ENCODE results near the gene DPP9.
"Not testable (repeated sequence)": the region's sequence is repeated elsewhere in the genome, so short reads cannot be mapped to it uniquely, and the experiment has no call there.

The DPP9 gene

DNA sequence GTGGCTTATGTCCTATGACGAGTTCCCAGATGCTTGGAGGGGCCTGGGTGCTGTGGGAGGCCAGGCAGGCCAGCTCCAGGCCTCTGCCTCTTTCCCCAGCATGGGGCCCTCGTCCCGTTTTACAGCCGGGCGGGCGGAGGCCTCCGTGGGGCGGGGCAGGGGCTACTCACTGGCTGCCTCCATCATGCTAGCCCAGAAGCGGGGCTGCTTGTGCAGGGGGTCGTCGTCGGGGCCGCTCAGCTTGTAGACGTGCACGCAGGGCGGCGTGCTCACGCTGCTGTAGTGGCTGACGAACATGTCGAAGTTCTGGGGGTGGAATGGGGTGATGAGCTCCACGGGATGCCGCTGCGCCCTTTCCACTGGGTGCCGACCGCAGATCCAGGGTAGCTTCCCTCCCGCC lies 35.1 kb downstream of the DPP9 start:
- no peak for DNase-seq (ENCODE audit: low read depth in 2 of 2)

DNA sequence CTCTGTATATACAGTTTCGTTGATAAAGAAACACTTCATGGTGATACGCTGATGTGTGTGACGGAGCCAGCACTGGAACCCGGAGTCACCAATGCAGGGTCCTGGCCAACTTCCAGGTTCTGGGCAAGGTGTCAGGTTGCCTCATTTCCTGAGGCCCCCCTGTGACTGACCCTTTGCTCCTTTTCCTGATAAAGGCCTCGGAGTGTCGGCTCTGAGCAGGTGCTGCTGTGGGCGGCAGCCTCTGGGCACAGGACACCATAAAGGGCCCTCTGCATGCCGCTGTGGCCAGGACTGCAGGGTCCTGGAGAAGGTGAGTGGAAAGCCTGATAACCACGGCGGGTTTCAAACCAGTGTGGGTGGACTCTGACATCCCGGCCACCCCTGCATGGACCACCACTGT lies 36.2 kb downstream of the DPP9 start:
- DNase-seq (ENCODE audit: low read depth in 2 of 2), result no peak

DNA sequence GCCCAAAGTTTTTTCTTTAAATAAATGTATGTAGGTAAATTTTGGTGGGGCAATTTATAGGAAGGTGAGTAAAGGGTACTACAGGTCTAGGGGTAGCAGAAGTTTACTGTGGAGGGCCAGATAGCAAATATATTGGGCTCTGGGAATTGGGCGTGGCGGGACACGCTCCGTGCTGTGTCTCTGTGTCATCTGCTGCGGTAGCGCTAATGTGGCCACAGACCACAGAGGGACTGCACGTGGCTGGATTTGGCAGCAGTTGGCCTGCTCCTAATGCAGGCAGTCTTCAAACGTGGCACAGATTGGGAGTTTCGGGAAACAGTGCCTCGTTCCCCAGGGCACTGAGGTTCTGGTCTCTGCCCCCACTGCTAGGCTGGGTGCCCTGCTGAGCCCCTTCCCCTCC lies 36.9 kb downstream of the DPP9 start:
- no peak for DNase-seq (ENCODE audit: low read depth in 2 of 2)

DNA sequence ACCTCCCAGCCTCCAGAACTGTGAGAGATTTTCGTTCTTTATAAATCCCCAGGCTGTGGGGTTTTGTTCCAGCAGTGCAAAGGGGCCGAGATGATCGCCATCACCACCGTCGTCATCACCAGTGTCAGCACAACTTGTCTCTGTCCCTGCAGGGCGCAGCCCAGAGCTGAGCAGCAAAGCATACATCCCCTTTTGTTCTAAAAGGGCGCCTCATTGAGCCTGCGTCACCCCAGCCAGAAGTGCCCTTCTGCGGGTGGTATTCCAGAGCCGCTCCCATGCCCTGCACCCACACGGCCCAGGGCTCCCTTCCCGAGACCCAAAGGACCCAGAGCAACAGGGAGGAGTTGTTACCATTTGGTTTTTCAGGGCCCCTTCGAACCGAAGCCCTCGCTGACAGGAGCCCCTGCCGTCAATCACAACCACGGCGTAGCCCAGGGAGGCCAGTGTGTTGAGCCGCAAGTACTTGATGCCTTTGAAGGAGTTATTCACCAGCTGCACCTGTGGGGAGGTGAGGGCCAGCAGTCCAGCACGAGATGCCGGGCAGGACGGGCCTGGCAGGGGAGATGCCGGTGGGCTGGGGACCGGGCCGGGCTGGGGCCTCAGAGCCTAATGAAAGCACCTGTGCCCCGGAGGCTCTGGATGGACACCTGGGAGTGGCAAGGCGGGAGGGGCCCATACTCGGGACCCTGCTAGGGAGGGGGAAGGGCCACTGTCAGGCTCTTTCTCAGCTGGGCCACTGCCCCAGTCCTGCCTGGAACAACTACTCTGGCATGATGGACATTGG lies 39.1 kb downstream of the DPP9 start:
- no peak for DNase-seq (ENCODE audit: low read depth in 2 of 2)

DNA sequence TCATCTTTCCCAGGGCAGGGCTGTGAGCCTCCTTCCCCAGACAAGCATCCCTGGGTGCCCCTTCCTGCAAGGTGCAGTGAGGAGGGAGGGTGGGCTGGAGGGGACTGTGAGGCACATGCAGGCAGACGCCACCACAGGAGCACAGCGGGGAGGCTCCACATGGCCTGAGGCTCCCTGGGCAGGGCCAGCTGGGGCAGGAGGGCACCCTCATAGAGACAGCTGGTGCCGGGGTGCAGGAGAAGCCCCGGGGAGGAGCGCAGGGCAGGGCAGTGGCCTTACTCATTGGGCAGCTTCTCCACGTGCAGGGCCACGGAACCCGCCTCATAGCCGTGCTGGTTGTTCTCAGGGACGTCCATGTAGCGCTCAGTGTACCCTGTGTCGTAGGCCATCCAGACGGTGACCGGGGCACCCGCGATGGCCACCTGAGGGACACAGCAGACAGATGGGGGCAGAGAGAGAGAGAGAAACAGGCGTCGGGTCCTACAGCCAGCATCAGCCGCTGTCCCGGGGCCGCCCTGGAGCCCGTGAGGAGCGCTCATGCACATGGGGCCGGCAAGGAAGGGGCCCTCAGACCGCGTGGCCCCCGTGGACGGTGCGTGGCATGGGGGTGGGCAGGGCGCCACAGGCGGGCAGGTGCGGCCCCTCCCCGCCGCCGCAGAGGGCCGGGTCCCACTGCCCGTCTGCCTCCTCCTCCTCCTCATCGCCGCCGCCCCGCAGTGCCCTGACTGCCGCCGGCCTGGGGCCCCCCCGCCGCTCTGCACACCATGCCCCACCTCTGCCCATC lies 41.0 kb downstream of the DPP9 start:
- no peak for DNase-seq (ENCODE audit: low read depth in 2 of 2)

DNA sequence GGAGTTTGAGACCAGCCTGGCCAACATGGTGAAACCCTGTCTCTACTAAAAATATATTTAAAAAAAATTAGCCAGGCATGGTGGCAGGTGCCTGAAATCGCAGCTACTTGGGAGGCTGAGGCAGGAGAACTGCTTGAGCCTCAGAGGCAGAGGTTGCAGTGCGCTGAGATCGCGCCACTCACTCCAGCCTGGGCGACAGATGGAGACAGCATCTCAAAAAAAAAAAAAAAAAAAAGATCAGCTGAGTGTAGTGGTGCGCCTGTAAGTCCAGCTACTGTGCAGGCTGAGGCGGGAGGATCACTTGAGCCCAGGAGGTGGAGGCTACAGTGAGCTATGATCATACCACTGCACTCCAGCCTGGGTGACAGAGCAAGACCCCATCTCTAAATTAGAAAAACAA lies 43.6 kb downstream of the DPP9 start:
- not testable (repeated sequence) for DNase-seq (ENCODE audit: low read depth in 2 of 2)

DNA sequence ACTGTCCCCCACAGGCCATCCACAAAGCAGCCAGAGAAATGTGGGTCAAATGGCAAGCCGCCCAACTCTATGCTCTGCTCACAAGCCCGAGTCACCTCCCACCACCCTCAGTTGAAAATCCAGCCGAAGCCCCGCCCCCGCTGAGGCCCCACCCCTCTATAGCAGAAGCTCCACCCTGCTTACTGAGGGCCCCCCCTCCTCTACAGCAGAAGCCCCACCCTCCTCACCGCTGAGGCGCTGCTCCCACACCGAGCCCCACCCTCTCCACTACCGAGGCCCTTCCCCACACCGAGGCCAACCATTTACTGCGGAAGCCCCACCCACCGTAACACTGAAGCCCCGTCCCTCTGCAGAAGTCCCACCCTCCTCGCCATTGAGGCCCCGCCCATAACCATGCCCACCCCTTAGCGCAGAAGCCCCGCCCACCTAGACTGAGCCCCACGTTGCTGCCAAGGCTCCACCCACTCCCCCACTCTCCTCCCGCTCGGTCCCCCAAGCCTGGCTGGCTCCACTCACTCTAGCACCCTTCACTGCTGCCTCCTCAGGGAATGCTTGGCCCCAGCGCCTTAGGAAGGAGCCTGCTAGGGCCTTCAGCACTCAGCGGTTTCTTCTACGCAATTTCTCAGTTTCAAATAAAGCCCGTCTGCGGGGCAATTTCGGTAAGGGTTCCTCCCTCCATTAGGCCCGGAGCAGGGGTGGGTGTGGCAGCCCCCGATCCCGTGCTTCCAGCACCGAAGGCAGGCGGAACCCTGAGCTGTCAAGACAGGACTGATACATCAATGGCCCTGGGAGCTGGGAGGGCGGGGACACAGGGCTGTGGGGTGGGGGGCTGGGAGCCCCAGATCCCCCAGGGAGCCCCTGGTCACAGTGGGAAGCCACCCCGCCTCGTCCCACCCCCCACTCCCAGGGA lies 44.5 kb downstream of the DPP9 start:
- peak in 1 of 2 donors; percentile 21 for DNase-seq (ENCODE audit: low read depth in 2 of 2)

DNA sequence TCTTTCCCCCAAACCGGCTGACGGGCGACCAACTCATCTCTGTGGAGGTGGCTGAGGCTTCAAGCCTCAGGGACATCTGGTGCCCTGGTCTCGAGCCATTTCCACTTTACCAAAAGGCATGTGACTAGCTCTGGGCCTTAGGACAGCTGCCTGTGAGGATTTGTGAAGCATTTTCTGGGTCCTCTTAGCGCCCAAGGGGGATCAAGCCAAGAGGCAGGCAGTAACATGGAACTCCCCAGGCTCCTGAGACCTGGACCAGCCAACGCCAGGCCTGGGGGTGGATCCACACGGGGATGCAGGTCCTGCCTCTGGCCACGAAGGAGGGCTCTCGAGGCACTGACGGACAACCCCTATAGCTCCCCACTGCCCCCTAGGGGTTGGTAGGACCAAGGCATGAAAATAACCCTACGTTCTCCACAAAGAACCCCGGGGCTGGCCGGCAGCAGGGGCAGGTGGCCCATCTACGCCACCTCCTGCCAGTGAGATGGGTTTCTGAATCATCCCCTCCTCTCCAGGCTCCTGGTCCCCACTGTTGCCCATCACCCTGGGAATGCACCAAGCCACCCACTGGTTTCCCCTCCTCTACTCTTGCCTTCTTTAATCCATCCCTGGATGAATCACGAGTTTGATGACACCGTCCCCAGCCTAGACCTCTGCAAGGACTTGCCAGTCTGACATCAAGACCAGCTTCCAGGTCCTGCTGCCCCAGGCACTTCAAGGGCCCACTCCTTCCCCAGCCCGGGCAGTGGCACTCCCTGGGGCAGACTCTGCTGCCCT lies 46.5 kb downstream of the DPP9 start:
- peak in 1 of 2 donors; percentile 8 for DNase-seq (ENCODE audit: low read depth in 2 of 2)

DNA sequence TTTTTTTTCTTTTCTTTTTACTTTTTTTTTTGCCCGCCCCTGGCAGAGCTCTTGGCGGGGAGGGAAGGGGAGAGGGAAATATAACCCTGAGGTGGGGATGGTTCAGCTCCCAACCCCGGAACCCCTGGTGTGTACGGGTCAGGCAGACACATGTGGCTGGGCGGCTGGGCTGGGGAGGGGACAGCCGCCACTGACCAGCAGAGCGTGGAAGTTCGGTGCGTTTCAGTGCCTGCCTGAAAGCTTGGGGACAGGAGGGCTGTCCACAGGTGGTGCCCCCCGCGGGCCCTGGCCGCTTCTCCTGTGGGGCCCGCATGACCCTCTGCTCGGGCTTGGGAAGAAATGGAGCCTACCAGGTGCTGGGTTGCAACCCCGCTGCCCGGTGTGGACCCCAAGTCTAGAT lies 48.3 kb downstream of the DPP9 start:
- DNase-seq (ENCODE audit: low read depth in 2 of 2), result no peak

DNA sequence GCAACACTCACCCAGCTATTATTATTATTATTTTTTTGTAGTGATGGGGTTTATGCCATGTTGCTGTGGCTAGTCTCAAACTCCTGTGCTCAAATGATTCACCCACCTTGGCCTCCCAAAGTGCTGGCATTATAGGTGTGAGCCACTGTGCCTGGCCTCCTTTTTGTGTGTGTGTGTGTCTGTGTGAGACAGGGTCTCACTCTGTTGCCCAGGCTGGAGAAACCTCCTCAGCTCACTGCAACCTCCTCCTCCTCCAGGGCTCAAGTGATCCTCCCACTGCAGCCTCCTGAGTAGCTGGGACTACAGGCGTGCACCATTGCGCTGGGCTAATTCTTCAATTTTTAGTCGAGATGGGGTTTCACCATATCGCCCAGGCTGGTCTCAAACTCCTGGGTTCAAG lies 49.9 kb downstream of the DPP9 start:
- DNase-seq (ENCODE audit: low read depth in 2 of 2), result no peak

DNA sequence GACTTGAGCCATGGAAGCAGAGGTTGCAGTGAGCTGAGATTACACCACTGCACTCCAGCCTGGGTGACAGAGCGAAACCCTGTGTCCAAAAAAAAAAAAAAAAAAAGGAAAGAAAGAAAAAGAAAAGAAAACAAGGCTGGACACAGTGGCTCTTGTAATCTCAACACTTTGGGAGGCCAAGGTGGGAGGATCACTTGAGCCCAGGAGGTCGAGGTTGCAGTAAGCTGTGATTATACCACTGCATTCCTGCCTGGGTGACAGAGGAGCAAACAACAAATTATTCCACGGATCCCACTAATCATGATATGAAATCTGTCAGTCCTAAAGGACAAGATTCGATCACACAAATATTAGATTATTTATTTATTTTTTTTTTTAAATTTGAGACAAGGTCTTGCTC lies 50.4 kb downstream of the DPP9 start:
- no peak for DNase-seq (ENCODE audit: low read depth in 2 of 2)

DNA sequence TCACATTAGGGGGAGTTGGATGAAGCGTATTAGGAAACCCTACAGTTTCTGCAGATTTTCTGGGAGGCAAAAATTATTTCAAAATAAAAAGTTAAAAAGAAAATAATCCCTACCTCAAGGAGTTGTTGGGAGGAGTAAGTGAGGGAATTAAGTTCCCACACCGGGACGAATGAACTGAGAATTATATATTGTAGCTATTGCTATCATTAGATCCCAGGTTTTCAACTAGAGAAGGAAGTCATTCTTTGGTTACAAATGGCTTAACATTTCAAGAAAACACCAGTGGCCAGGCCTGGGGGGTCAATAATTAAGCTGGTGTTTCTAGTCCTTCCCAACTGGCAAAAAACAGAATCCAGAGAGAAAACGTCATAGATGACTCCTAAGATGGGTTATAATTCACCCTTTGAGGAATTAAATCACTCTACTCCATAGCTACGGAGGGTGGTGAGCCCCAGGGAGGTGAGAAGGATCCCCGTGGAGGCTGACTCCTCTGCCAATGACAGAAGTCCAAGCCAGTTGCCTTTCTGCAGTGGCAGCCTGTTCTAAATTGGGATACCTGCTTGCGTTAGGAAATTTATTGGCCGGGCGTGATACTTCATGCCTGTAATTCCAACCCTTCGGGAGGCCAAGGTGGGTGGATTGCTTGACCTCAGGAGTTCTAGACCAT lies 52.3 kb downstream of the DPP9 start:
- no peak for DNase-seq (ENCODE audit: low read depth in 2 of 2)

DNA sequence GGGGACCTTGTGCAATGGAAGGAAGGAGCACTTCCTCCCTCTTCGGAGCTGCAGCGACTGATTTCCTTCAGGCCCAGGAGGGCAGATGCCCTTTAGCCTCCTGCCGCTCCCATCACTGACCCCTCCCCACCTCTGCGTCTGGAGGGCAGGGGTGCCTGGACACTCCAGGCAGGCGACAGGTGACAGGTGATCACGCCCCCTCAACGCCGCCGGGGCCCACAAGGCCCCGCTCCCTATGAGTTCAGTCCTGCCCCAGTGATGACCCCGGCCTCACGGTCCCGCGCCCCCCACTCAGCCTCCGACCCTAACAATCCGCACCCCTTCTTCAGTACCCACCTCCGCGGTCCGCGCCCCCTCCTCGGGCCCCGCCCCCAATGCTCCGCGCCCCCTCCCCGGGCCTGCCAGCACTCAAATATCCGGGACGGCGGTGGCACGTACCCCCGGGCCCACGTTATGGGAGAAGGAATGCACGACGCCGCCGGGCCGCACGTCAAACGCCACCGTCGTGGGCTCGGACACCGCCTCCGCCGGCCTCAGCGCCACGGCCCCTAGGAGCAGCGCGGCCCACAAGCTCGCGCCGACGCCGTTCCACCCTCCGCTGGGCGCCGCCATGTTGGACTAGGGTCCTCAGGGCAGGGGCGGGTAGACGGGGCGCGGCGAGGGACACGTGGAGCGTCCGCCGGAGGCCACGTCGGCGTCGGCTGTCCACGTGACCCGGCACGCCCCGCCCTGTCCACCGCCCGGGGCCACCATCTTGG lies 53.7 kb downstream of the DPP9 start, which contains the start of gene MYDGF:
MYDGF (minus strand) TSS at position 620 of the 758 bp plus-strand sequence; CDS start at position 612, 8 bp downstream.
- DNase-seq (ENCODE audit: low read depth in 2 of 2), result peak; percentile 92 to 94

DNA sequence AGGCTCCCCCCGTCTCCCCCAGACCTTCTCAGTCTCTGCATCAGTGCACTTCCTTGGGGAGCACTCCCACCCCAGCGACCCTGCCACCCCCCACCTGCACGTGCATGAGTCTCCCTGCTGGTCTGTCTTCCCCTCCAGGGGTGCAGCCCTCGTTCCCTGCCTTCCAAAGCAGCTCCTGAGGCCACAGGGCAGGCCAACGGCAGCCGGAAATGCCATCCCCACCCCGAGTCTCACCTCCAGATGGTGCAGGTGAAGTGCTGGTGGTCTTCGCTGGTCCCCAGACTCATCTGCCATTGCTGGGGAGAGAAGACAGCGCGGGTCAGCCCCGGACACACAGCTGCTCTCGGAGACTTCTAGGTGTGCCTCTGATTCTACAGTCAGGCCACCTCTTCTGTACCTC lies 59.0 kb downstream of the DPP9 start:
- DNase-seq (ENCODE audit: low read depth in 2 of 2), result no peak

DNA sequence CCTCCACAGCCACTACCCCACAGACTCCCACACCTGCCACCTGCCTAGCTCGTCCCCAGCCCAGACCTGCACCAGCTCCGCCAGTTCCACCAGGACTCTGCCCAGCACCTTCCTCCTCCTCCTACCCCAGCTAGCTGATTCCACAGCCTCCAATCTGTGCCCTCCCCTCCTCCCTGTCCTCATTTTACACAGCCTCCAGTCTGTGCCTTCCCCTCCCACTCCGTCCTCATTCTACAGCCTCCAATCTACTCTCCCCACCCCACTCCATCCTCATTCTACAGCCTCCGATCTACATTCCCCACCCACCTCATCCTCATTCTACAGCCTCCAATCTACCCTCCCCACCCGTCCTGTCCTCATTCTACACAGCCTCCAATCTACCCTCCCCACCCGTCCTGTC lies 60.8 kb downstream of the DPP9 start:
- no peak for DNase-seq (ENCODE audit: low read depth in 2 of 2)

DNA sequence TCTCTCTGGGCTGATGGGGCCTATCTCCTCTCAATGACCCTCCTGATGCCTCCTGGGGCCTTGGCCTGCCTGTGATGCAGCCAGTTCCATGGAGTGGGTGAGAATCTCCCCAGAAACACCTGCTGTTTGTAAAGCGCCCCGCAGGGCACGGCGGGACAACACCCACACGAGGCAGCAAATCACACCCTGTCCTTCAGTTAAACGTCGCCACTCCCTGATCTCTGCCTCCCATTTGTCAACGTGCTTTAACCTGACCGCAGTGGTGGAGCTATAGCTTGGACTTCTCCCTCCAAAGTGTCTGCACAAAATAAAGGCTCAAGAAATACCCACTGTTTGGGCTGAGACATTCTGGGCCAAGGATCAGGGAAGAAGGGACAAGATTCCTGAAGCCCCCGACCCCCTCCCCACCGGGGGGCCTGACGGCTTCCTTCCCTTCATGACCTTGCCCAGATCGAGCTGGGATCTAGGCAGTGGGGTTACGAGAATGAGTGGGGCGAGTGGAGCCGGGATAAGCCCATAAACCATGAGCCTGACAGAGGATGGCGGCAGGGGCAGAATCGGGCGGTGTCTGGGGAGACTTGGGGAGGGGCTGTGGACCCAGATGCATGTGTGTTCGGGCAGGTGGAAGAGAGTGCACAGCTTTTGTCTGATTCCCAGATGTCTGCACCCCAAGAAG lies 61.5 kb downstream of the DPP9 start:
- no peak for DNase-seq (ENCODE audit: low read depth in 2 of 2)

DNA sequence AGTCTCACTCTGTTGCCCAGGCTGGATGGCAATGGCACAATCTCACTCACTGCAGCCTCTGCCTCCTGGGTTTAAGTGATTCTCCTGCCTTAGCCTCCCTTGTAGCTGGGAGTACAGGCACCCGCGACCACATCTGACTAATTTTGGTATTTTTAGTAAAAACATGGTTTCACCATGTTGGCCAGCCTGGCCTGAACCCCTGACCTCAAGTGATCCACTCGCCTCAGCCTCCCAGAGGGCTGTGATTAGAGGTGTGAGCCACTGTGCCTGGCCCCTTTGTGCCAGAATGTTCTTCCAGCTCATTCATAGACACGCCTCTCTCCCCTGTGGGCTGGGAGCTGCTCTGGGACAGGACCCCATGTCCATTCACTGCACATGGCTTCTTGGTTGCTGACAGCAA lies 62.6 kb downstream of the DPP9 start:
- DNase-seq (ENCODE audit: low read depth in 2 of 2), result no peak

DNA sequence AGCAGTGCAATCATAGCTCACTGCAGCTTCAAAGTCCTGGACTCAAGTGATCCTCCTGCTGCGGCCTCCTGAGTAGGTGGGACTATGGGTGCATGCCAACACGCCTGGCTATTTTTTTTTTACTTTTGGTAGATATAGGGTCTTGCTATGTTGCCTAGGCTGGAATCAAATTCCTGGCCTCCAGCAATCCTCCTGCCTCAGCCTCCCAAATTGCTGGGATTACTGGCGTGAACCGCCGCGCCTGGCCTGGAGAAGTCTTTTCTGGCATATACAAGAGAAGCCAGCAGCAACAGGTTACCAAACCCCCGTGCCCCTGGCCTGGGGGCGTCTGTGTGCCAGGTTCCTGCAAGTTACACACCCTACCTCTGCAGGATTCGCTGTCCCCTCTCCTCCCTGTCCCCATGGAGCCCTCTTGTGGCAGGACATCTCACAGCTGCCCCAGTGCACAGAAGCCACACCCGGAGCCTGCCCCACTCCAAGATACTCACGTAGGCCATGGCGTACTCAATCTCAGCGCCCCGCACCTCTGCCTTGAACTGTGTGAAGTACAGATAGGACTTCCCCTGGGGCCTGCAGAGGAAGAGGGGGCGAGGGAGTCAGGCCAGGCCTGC lies 63.4 kb downstream of the DPP9 start:
- no peak for DNase-seq (ENCODE audit: low read depth in 2 of 2)

DNA sequence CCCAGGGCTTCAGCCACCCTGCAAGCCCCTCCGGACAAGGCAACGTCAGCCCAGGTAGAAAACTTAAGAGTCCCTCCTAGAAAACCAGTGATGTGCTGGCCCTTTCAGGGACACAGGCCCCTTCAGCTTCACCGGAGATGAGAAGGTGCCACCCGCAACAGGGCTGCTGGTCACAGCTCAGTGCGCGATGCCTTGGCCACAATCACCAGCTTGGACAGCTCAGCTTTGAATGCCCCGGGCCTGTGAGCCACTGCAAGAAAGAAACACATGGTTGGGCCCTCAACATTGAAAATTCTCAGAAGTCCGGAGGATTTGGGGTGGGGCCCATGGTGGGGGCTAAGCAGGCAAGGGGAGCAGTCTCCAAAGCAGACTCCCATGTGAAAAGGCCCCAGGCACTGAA lies 65.8 kb downstream of the DPP9 start:
- DNase-seq (ENCODE audit: low read depth in 2 of 2), result no peak
